ENCODE data around the gene RUNX1. TPM values are rescaled to one million over a fixed set of nuclear protein-coding genes. Genes with fewer than 3 reads are reported as not detected.

Gene RUNX1
- total RNA-seq, 2 donors from 2014 or later, result 23.0 to 25.8 TPM

- intact Hi-C loops (cut with DNase I), result no loop called here
- Histone ChIP-seq H3K36me3 (no peaks in the 10 kb centered on the region), H3K4me1 (replicated peaks) (no peaks in the 10 kb centered on the region), H3K9me3 (no peaks in the 10 kb centered on the region), H3K27ac (no peak overlapping the region), H3K27me3 (replicated peaks; ENCODE audit: insufficient read depth) (no peaks in the 10 kb centered on the region), H3K4me3 (no peak overlapping the region)
- TF ChIP-seq POLR2AphosphoS5 (IDR thresholded peaks at IDR 0.05), result no peak
- no peak for TF ChIP-seq POLR2A (IDR thresholded peaks at IDR 0.05)
- TF ChIP-seq CTCF (IDR thresholded peaks at IDR 0.05), result no peak
- DNase-seq (ENCODE audit: low spot score), result no peak
- WGBS, result 42% methylated on average over 10 of the region's 10 CpGs
Measured at GRCh38 chr21:34965200-34966174, 83.6 kb downstream of the RUNX1 start.

- intact Hi-C loops (cut with DNase I), result no loop called here
- Histone ChIP-seq H3K27me3 (replicated peaks; ENCODE audit: insufficient read depth) (no peaks in the 10 kb centered on the region), H3K9me3 (no peaks in the 10 kb centered on the region), H3K27ac (no peak overlapping the region), H3K4me3 (no peak overlapping the region), H3K4me1 (replicated peaks) (no peaks in the 10 kb centered on the region), H3K36me3 (no peaks in the 10 kb centered on the region)
- DNase-seq (ENCODE audit: low spot score), result no peak
- 84% methylated on average over 16 of the region's 16 CpGs for WGBS
- TF ChIP-seq POLR2AphosphoS5 (IDR thresholded peaks at IDR 0.05) (no peak), CTCF (IDR thresholded peaks at IDR 0.05) (no peak), POLR2A (IDR thresholded peaks at IDR 0.05) (no peak)
Measured at GRCh38 chr21:34962586-34963222, 86.4 kb downstream of the RUNX1 start.

- 40% methylated on average over 2 of the region's 2 CpGs for WGBS
- no peaks in the 10 kb centered on the region for H3K9me3 ChIP-seq
- H3K27ac ChIP-seq, result no peak overlapping the region
- TF ChIP-seq POLR2AphosphoS5 (IDR thresholded peaks at IDR 0.05) (no peak), POLR2A (IDR thresholded peaks at IDR 0.05) (no peak), CTCF (IDR thresholded peaks at IDR 0.05) (no peak)
- H3K27me3 ChIP-seq (replicated peaks; ENCODE audit: insufficient read depth), result no peaks in the 10 kb centered on the region
- intact Hi-C loops (cut with DNase I), result no loop called here
- H3K4me1 ChIP-seq (replicated peaks), result no peaks in the 10 kb centered on the region
- no peak overlapping the region for H3K4me3 ChIP-seq
- no peaks in the 10 kb centered on the region for H3K36me3 ChIP-seq
- no peak for DNase-seq (ENCODE audit: low spot score)
Measured at GRCh38 chr21:34962136-34962535, 87.0 kb downstream of the RUNX1 start.

- no peaks in the 10 kb centered on the region for H3K4me1 ChIP-seq (replicated peaks)
- TF ChIP-seq POLR2AphosphoS5 (IDR thresholded peaks at IDR 0.05) (no peak), CTCF (IDR thresholded peaks at IDR 0.05) (no peak), POLR2A (IDR thresholded peaks at IDR 0.05) (no peak)
- DNase-seq (ENCODE audit: low spot score), result no peak
- no peaks in the 10 kb centered on the region for H3K9me3 ChIP-seq
- H3K27me3 ChIP-seq (replicated peaks; ENCODE audit: insufficient read depth), result no peaks in the 10 kb centered on the region
- H3K27ac ChIP-seq, result no peak overlapping the region
- H3K4me3 ChIP-seq, result no peak overlapping the region
- intact Hi-C loops (cut with DNase I), result no loop called here
- WGBS, result 42% methylated on average over 2 of the region's 2 CpGs
- no peaks in the 10 kb centered on the region for H3K36me3 ChIP-seq
Measured at GRCh38 chr21:34960687-34961086, 88.4 kb downstream of the RUNX1 start.
